Inferior parietal cortex (tissue), 1 donor: Measurements from ENCODE around the gene CLIC4.
"Not testable (repeated sequence)": the region's sequence is repeated elsewhere in the genome, so short reads cannot be mapped to it uniquely, and the experiment has no call there.

ENCODE experiments used
- DNase-seq: peaks from one replicate; pipeline ENCODE4 v3.0.0-alpha.2; 2016; ENCODE audit errors: extremely low spot score

The CLIC4 gene

GRCh38 chr1:24806588-24806987 lies 61.3 kb downstream of the CLIC4 start:
- DNase-seq = no peak

- not testable (repeated sequence) for DNase-seq
Observed at GRCh38 chr1:24811494-24811893, 66.2 kb downstream of the CLIC4 start.

GRCh38 chr1:24820221-24820620 lies 75.0 kb downstream of the CLIC4 start:
- not testable (repeated sequence) for DNase-seq

- DNase-seq = no peak
Observed at GRCh38 chr1:24822887-24823286, 77.6 kb downstream of the CLIC4 start.

- not testable (repeated sequence) for DNase-seq
Observed at GRCh38 chr1:24823486-24823885, 78.2 kb downstream of the CLIC4 start.

GRCh38 chr1:24825174-24825573 lies 79.9 kb downstream of the CLIC4 start:
- no peak for DNase-seq

GRCh38 chr1:24826510-24826909 lies 81.3 kb downstream of the CLIC4 start:
- DNase-seq = no peak

- DNase-seq = no peak
Observed at GRCh38 chr1:24827379-24828135, 82.3 kb downstream of the CLIC4 start.

GRCh38 chr1:24828183-24828886 lies 83.1 kb downstream of the CLIC4 start:
- DNase-seq = no peak

- no peak for DNase-seq
Observed at GRCh38 chr1:24828887-24829192, 83.6 kb downstream of the CLIC4 start.

- DNase-seq = peak; percentile 82
Observed at GRCh38 chr1:24830680-24831272, 85.5 kb downstream of the CLIC4 start.

GRCh38 chr1:24841593-24841992 lies 96.3 kb downstream of the CLIC4 start:
- DNase-seq = no peak

- DNase-seq = no peak
Observed at GRCh38 chr1:24846671-24847070, 101.4 kb downstream of the CLIC4 start.

- DNase-seq = peak; percentile 87
Observed at GRCh38 chr1:24847995-24848881, 103.0 kb downstream of the CLIC4 start.

- DNase-seq = no peak
Observed at GRCh38 chr1:24849672-24850295, 104.5 kb downstream of the CLIC4 start.

GRCh38 chr1:24850328-24850920 lies 105.2 kb downstream of the CLIC4 start:
- no peak for DNase-seq

GRCh38 chr1:24853649-24854048 lies 108.4 kb downstream of the CLIC4 start:
- DNase-seq = no peak

- no peak for DNase-seq
Observed at GRCh38 chr1:24855474-24855873, 110.2 kb downstream of the CLIC4 start.

- DNase-seq = no peak
Observed at GRCh38 chr1:24856787-24857506, 111.7 kb downstream of the CLIC4 start.

- no peak for DNase-seq
Observed at GRCh38 chr1:24857507-24858133, 112.4 kb downstream of the CLIC4 start.
